SJSA1 (cell line): ENCODE measurements around the gene CPLANE2. TPM values are rescaled to one million over a fixed set of nuclear protein-coding genes. Genes with fewer than 3 reads are reported as not detected.

Experiments
- DNase-seq, 2 experiments: peaks; one replicate each; pipeline ENCODE4 v3.0.0-alpha.2; 2015 to 2020; ENCODE audit warnings: low spot score in 2 of 2, low read depth in 1 of 2
- H3K27ac ChIP-seq: fragments of 250-450 bp; sonication (Bioruptor Pico); 2 replicates; pipeline ENCODE4 v1.5.1; 2020; ENCODE audit warnings: mild to moderate bottlenecking, moderate library complexity
- H3K27me3 ChIP-seq: fragments of 250-450 bp; sonication (Bioruptor Pico); replicated peaks from 2 replicates; pipeline ENCODE4 v1.5.1; 2020; ENCODE audit warnings: mild to moderate bottlenecking, moderate library complexity
- H3K36me3 ChIP-seq: fragments of 250-450 bp; sonication (Bioruptor Pico); 2 replicates; pipeline ENCODE4 v1.5.1; 2020; ENCODE audit warnings: mild to moderate bottlenecking
- H3K4me1 ChIP-seq: fragments of 250-450 bp; sonication (Bioruptor Pico); replicated peaks from 2 replicates; pipeline ENCODE4 v1.6.1; 2021; ENCODE audit warnings: mild to moderate bottlenecking
- H3K4me3 ChIP-seq: fragments of 250-450 bp; sonication (Bioruptor Pico); 2 replicates; pipeline ENCODE4 v1.5.1; 2020; ENCODE audit warnings: mild to moderate bottlenecking
- H3K9me3 ChIP-seq: fragments of 250-450 bp; sonication (Bioruptor Pico); replicated peaks from 2 replicates; pipeline ENCODE4 v1.5.1; 2020; ENCODE audit warnings: mild to moderate bottlenecking
- total RNA-seq: library from RNA; depleted of rRNA; stranded (reverse); fragments of >200 nt; shearing (Covaris generic); gene quantifications from 2 replicates; pipeline ENCODE4 v1.2.3, GENCODE V29; 2014

CPLANE2 gene
- total RNA-seq, 1 experiment from 2014 or later, result 14.8 TPM

- peaks cover 23% of the 10 kb centered on the region for H3K36me3 ChIP-seq
- no peaks in the 10 kb centered on the region for H3K9me3 ChIP-seq
- no peaks in the 10 kb centered on the region for H3K27me3 ChIP-seq
- peaks cover 27% of the 10 kb centered on the region for H3K4me1 ChIP-seq
- H3K4me3 ChIP-seq, result no peak overlapping the region
- no peak overlapping the region for H3K27ac ChIP-seq
- DNase-seq, result no peak
Observed at GRCh38 chr1:16245476-16246196, 8.7 kb upstream of the CPLANE2 start.

GRCh38 chr1:16244650-16245285 is 7.8 kb upstream of the CPLANE2 start:
- DNase-seq, result no peak
- Histone ChIP-seq H3K27ac (no peak overlapping the region), H3K4me1 (peaks cover 22% of the 10 kb centered on the region), H3K36me3 (peaks cover 17% of the 10 kb centered on the region), H3K27me3 (no peaks in the 10 kb centered on the region), H3K9me3 (no peaks in the 10 kb centered on the region), H3K4me3 (no peak overlapping the region)

GRCh38 chr1:16243936-16244649 is 7.1 kb upstream of the CPLANE2 start:
- DNase-seq, result peak; percentile 66 to 76
- no peak overlapping the region for H3K4me3 ChIP-seq
- H3K4me1 ChIP-seq, result peaks cover 18% of the 10 kb centered on the region
- H3K9me3 ChIP-seq, result no peaks in the 10 kb centered on the region
- peaks cover 16% of the 10 kb centered on the region for H3K36me3 ChIP-seq
- no peak overlapping the region for H3K27ac ChIP-seq
- no peaks in the 10 kb centered on the region for H3K27me3 ChIP-seq

GRCh38 chr1:16243215-16243610 is 6.2 kb upstream of the CPLANE2 start:
- peaks cover 9% of the 10 kb centered on the region for H3K4me1 ChIP-seq
- DNase-seq, result no peak
- no peaks in the 10 kb centered on the region for H3K27me3 ChIP-seq
- H3K9me3 ChIP-seq, result no peaks in the 10 kb centered on the region
- no peak overlapping the region for H3K4me3 ChIP-seq
- no peak overlapping the region for H3K27ac ChIP-seq
- peaks cover 16% of the 10 kb centered on the region for H3K36me3 ChIP-seq

GRCh38 chr1:16242556-16243214 is 5.7 kb upstream of the CPLANE2 start:
- no peaks in the 10 kb centered on the region for H3K9me3 ChIP-seq
- no peak for DNase-seq
- H3K4me1 ChIP-seq, result peaks cover 9% of the 10 kb centered on the region
- no peak overlapping the region for H3K27ac ChIP-seq
- no peak overlapping the region for H3K4me3 ChIP-seq
- H3K27me3 ChIP-seq, result no peaks in the 10 kb centered on the region
- H3K36me3 ChIP-seq, result peaks cover 12% of the 10 kb centered on the region

DNA sequence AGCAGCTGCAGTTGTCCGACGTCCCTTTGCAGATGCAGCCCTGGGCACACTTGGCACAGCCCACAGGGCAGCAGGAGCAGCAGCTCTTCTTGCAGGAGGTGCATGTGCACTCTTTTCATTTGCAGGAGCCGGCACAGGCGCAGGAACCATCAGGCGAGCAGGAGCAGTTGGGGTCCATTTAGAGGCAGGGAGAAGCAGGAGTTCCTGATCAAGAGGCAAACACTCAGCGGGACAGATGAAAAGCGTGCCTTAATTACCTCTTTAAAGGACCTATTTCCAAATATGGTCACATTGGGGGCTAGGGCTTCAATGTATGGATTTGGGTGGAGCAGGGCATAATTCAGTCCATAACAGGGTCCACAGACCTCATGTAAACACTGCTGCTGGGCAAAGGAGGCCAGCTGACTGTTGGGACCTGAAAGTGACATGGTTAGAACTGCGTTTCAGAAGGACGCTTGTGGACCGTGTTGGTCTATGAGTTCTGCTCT is 4.3 kb upstream of the CPLANE2 start:
- H3K27ac ChIP-seq, result no peak overlapping the region
- no peak for DNase-seq

DNA sequence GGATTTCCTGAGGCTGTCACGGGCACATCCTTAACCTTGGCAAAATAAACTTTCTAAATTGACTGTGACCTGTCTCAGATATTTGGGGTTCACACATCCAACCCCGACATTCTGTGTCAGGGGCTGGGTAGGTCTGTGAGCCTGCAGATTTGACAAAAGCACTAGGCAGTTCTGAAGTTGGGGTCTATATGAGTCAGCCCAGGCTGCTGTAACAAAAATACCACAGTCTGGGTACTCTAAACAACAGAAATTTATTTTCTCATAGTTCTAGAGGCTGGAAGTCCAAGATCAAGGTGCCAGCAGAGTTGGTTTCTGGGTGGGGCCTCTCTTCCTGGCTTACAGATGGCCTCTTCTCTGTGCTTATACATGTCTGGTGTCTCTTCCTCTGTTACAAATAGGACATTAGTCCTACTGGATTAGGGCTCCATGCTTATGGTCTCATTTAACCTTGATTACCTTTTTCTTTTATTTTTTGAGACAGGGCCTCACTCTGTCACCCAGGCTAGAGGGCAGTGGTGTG is 3.0 kb upstream of the CPLANE2 start:
- Histone ChIP-seq H3K4me1 (peaks cover 24% of the 10 kb centered on the region), H3K9me3 (no peaks in the 10 kb centered on the region), H3K36me3 (no peaks in the 10 kb centered on the region), H3K27ac (no peak overlapping the region), H3K27me3 (no peaks in the 10 kb centered on the region), H3K4me3 (no peak overlapping the region)
- DNase-seq, result no peak

More for the DNA sequence above, 4.3 kb upstream of the CPLANE2 start:
- H3K27me3 ChIP-seq, result no peaks in the 10 kb centered on the region
- peaks cover 21% of the 10 kb centered on the region for H3K4me1 ChIP-seq
- H3K36me3 ChIP-seq, result no peaks in the 10 kb centered on the region
- H3K4me3 ChIP-seq, result no peak overlapping the region
- H3K9me3 ChIP-seq, result no peaks in the 10 kb centered on the region

DNA sequence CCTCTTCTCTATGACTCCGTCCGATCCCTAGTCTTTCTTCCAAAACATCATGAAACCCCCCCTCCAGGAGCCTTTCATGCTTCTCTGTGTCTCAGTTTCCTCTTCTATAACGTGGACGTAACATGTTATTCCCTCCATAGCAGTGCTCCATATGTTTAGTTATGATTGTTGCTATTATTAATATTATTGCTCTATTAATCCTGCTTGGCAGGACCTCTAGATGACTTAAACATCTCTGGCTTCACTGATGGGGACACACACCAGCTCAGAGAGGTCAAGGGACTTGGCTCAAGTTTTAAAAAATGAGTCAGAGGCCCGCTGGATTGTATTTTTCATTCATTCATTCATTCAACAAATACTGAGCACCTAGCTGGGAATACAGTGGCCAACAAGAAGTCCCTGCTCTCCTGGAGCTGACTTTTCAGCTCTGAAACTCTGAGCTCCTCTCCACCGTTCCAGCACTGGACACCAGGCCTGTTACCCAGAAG is 404 bp upstream of the CPLANE2 start:
- DNase-seq, result no peak
- Histone ChIP-seq H3K4me1 (peaks cover 17% of the 10 kb centered on the region), H3K36me3 (no peaks in the 10 kb centered on the region), H3K4me3 (peak overlapping the region; percentile 40), H3K9me3 (no peaks in the 10 kb centered on the region), H3K27ac (peak overlapping the region; percentile 37), H3K27me3 (no peaks in the 10 kb centered on the region)

DNA sequence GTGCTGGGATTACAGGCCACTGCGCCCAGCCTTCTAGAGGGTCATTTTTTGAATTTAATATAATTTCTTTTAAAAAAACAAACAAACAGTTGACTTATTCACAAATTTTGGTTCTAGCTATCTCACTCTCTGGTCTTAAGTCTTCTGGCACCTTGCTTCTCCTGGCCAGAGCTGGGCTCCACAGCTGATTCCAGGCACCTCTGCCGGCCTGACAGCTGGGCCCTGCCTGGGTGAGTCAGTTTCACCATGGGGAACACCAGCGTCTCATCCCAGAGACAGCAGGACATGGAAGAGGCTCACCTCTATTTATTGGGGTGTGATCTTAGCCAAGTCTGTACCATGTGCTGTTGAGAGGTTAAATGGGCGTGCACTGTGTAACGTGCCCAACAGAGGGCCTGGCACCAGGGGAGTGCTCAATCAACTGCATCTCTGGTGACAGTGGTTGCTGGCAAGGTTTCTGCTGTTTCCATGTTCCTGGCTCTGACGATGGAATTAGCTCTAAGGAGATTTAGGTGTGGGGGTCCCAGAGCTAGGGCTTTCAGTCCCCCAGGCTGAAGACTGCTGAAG is 956 bp downstream of the CPLANE2 start:
- H3K9me3 ChIP-seq, result no peaks in the 10 kb centered on the region
- no peak for DNase-seq

GRCh38 chr1:16235347-16235746 is 1.6 kb downstream of the CPLANE2 start:
- H3K27me3 ChIP-seq, result no peaks in the 10 kb centered on the region
- H3K4me3 ChIP-seq, result no peak overlapping the region
- peaks cover 17% of the 10 kb centered on the region for H3K4me1 ChIP-seq
- DNase-seq, result no peak
- no peaks in the 10 kb centered on the region for H3K36me3 ChIP-seq
- H3K27ac ChIP-seq, result no peak overlapping the region
- no peaks in the 10 kb centered on the region for H3K9me3 ChIP-seq

More for the DNA sequence above, 956 bp downstream of the CPLANE2 start:
- Histone ChIP-seq H3K27me3 (no peaks in the 10 kb centered on the region), H3K4me1 (peaks cover 17% of the 10 kb centered on the region), H3K36me3 (no peaks in the 10 kb centered on the region), H3K27ac (no peak overlapping the region), H3K4me3 (peak overlapping the region; percentile 40)

- Histone ChIP-seq H3K27ac (no peak overlapping the region), H3K4me1 (peaks cover 22% of the 10 kb centered on the region), H3K36me3 (no peaks in the 10 kb centered on the region), H3K4me3 (no peak overlapping the region), H3K27me3 (no peaks in the 10 kb centered on the region), H3K9me3 (no peaks in the 10 kb centered on the region)
- no peak for DNase-seq
Observed at GRCh38 chr1:16233431-16233830, 3.6 kb downstream of the CPLANE2 start.

- no peak overlapping the region for H3K4me3 ChIP-seq
- peaks cover 16% of the 10 kb centered on the region for H3K4me1 ChIP-seq
- no peaks in the 10 kb centered on the region for H3K27me3 ChIP-seq
- H3K27ac ChIP-seq, result no peak overlapping the region
- no peaks in the 10 kb centered on the region for H3K9me3 ChIP-seq
- H3K36me3 ChIP-seq, result no peaks in the 10 kb centered on the region
- DNase-seq, result no peak
Observed at GRCh38 chr1:16232316-16232710, 4.7 kb downstream of the CPLANE2 start.
